ENCODE measurements around the gene FGGY.
A peak's percentile ranks its signal among the peaks of the same experiment; 100 is the strongest.

FGGY gene

GRCh38 chr1:59427784-59428183 lies 130.9 kb downstream of the FGGY start:
- no peak for TF ChIP-seq CTCF (IDR thresholded peaks at IDR 0.05; ENCODE audit: control insufficient read depth, insufficient read depth, low read depth, low read length, missing control alignments)
- no peak for DNase-seq (ENCODE audit: low read depth)
- H3K4me3 ChIP-seq (ENCODE audit: control insufficient read depth, low read depth, low read length) = no peak overlapping the region

- no peak overlapping the region for H3K4me3 ChIP-seq (ENCODE audit: control insufficient read depth, low read depth, low read length)
- no peak for TF ChIP-seq CTCF (IDR thresholded peaks at IDR 0.05; ENCODE audit: control insufficient read depth, insufficient read depth, low read depth, low read length, missing control alignments)
- no peak for DNase-seq (ENCODE audit: low read depth)
Measured at GRCh38 chr1:59428828-59429227, 131.9 kb downstream of the FGGY start.

GRCh38 chr1:59429656-59430055 lies 132.8 kb downstream of the FGGY start:
- DNase-seq (ENCODE audit: low read depth) = no peak
- H3K4me3 ChIP-seq (ENCODE audit: control insufficient read depth, low read depth, low read length) = no peak overlapping the region
- TF ChIP-seq CTCF (IDR thresholded peaks at IDR 0.05; ENCODE audit: control insufficient read depth, insufficient read depth, low read depth, low read length, missing control alignments) = no peak

DNA sequence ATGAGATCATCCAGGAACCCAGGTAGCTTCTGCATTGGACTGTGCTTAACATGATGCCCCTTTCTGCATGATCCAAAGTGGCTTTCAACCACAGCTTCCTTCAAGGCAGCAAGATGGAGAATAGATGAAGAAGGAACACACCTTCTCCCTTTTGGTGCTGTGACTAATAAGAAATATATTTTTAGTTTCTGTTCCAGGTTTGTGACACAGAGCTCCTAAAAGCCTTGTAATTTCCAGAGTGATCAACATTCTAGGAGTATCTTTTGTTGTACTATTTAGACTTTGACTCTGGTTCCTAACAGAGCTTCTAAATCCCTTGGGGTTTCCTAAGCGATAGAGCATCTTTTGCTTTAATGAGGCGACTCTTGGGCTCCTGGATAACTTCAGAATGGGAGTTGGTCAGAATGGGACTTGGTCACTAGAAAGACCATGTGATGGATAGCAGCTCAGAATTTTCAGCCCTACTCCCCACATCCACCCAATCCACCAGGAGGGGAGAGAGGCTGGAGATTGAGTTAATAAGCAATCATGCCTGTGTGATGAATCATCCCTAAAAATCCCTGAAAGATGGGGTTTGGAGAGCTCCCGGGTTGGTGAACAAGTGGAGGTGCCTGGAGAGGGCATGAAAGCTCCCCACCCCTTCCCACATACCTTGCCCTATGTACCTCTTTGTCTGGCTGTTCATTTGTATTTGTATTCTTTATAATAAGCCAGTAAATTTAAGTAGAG lies 134.8 kb downstream of the FGGY start:
- H3K4me3 ChIP-seq (ENCODE audit: control insufficient read depth, low read depth, low read length) = no peak overlapping the region
- peak; percentile 14 for TF ChIP-seq CTCF (IDR thresholded peaks at IDR 0.05; ENCODE audit: control insufficient read depth, insufficient read depth, low read depth, low read length, missing control alignments)
- no peak for DNase-seq (ENCODE audit: low read depth)

GRCh38 chr1:59432531-59433439 lies 135.9 kb downstream of the FGGY start:
- TF ChIP-seq CTCF (IDR thresholded peaks at IDR 0.05; ENCODE audit: control insufficient read depth, insufficient read depth, low read depth, low read length, missing control alignments) = no peak
- no peak overlapping the region for H3K4me3 ChIP-seq (ENCODE audit: control insufficient read depth, low read depth, low read length)
- no peak for DNase-seq (ENCODE audit: low read depth)

- no peak for TF ChIP-seq CTCF (IDR thresholded peaks at IDR 0.05; ENCODE audit: control insufficient read depth, insufficient read depth, low read depth, low read length, missing control alignments)
- H3K4me3 ChIP-seq (ENCODE audit: control insufficient read depth, low read depth, low read length) = no peak overlapping the region
- DNase-seq (ENCODE audit: low read depth) = no peak
Measured at GRCh38 chr1:59433440-59433813, 136.5 kb downstream of the FGGY start.
